HEK293 (cell line): ENCODE results near the gene GYG1.

ENCODE experiments used
- CTCF ChIA-PET: fragments of 350-600 bp; formaldehyde crosslinking; extraction: SDS; loops from one replicate; lab custom pipeline; 2021; ENCODE audit warnings: antibody characterized with exemption; lab: Yijun Ruan, JAX
- POLR2A ChIA-PET: fragments of 300-600 bp; formaldehyde crosslinking; extraction: SDS; loops from one replicate; lab custom pipeline; 2020; ENCODE audit warnings: antibody characterized with exemption, inconsistent platforms; lab: Yijun Ruan, JAX
- H3K27ac ChIP-seq: fragments of 200-500 bp; sonication (Bioruptor generic); 2 replicates; pipeline ENCODE4 v1.5.1; 2014; ENCODE audit warnings: low read depth, low read length, control low read depth, inconsistent platforms; ENCODE audit errors: extremely low read depth
- H3K36me3 ChIP-seq, 2 experiments: fragments of 200-500 bp in 1 of 2; sonication (Bioruptor generic) in 1 of 2; 1 replicate in 1 of 2; 2 replicates in 1 of 2; pipeline ENCODE4 v1.5.1; 2014 to 2017; ENCODE audit warnings: inconsistent platforms in 2 of 2, low read length in 2 of 2; ENCODE audit not compliant: control insufficient read depth in 2 of 2, insufficient read depth in 1 of 2
- H3K4me1 ChIP-seq: fragments of 200-500 bp; sonication (Bioruptor generic); 2 replicates; pipeline ENCODE4 v1.5.1; 2014; ENCODE audit warnings: mild to moderate bottlenecking, low read length, inconsistent platforms; ENCODE audit not compliant: control insufficient read depth, insufficient read depth
- H3K4me3 ChIP-seq: 2 replicates; pipeline ENCODE4 v1.5.1; 2011; ENCODE audit warnings: low read depth, mild to moderate bottlenecking, control low read depth, low read length, moderate library complexity
- H3K9me3 ChIP-seq: fragments of 200-500 bp; sonication (Bioruptor generic); 2 replicates; pipeline ENCODE4 v1.5.1; 2014; ENCODE audit warnings: low read depth, low read length, inconsistent platforms; ENCODE audit not compliant: control insufficient read depth, insufficient read depth
- AEBP2 ChIP-seq: fragments of 450-650 bp; formaldehyde crosslinking; IDR thresholded peaks from 2 replicates; pipeline ENCODE4 v1.5.1; 2016; ENCODE audit warnings: missing biosample characterization, missing genetic modification characterization, borderline replicate concordance
- BCL11B ChIP-seq: fragments of 450-650 bp; formaldehyde crosslinking; IDR thresholded peaks from 2 replicates; pipeline ENCODE4 v1.5.1; 2016; ENCODE audit warnings: low read depth, missing biosample characterization, missing genetic modification characterization
- ELK4 ChIP-seq: IDR thresholded peaks from 2 replicates; pipeline ENCODE4 v1.6.1; 2011; ENCODE audit warnings: mild to moderate bottlenecking, low read depth, low read length, borderline replicate concordance
- INSM2 ChIP-seq: fragments of 450-650 bp; formaldehyde crosslinking; IDR thresholded peaks from 2 replicates; pipeline ENCODE4 v1.5.1; 2016; ENCODE audit warnings: missing biosample characterization, missing genetic modification characterization
- REPIN1 ChIP-seq: fragments of 450-650 bp; formaldehyde crosslinking; IDR thresholded peaks from 2 replicates; pipeline ENCODE4 v1.5.1; 2017; ENCODE audit warnings: missing biosample characterization, missing genetic modification characterization, low read depth
- ZBTB7A ChIP-seq: fragments of 450-650 bp; formaldehyde crosslinking; IDR thresholded peaks from 2 replicates; pipeline ENCODE4 v1.5.1; 2016; ENCODE audit warnings: low read depth, missing biosample characterization, missing genetic modification characterization
- ZNF138 ChIP-seq: fragments of 450-650 bp; formaldehyde crosslinking; IDR thresholded peaks from 2 replicates; pipeline ENCODE4 v1.5.1; 2016; ENCODE audit warnings: missing biosample characterization, missing genetic modification characterization, borderline replicate concordance
- ZNF146 ChIP-seq: fragments of 450-650 bp; formaldehyde crosslinking; IDR thresholded peaks from 2 replicates; pipeline ENCODE4 v1.5.1; 2016; ENCODE audit warnings: missing biosample characterization, missing genetic modification characterization
- ZNF18 ChIP-seq: fragments of 450-650 bp; formaldehyde crosslinking; IDR thresholded peaks from 2 replicates; pipeline ENCODE4 v1.5.1; 2016; ENCODE audit warnings: missing biosample characterization, missing genetic modification characterization
- ZNF211 ChIP-seq: fragments of 450-650 bp; formaldehyde crosslinking; IDR thresholded peaks from 2 replicates; pipeline ENCODE4 v1.5.1; 2016; ENCODE audit warnings: low read depth, missing biosample characterization, missing genetic modification characterization
- ZNF248 ChIP-seq: fragments of 450-650 bp; formaldehyde crosslinking; IDR thresholded peaks from 2 replicates; pipeline ENCODE4 v1.5.1; 2017; ENCODE audit warnings: missing biosample characterization, missing genetic modification characterization
- ZNF280D ChIP-seq: fragments of 450-650 bp; formaldehyde crosslinking; IDR thresholded peaks from 2 replicates; pipeline ENCODE4 v1.5.1; 2016; ENCODE audit warnings: missing biosample characterization, missing genetic modification characterization
- ZNF335 ChIP-seq: fragments of 450-650 bp; formaldehyde crosslinking; conservative IDR thresholded peaks from 2 replicates; pipeline ENCODE4 v1.5.1; 2016; ENCODE audit warnings: missing biosample characterization, missing genetic modification characterization
- ZNF501 ChIP-seq: fragments of 450-650 bp; formaldehyde crosslinking; IDR thresholded peaks from 2 replicates; pipeline ENCODE4 v1.5.1; 2016; ENCODE audit warnings: missing biosample characterization, missing genetic modification characterization
- ZNF558 ChIP-seq: fragments of 450-650 bp; formaldehyde crosslinking; IDR thresholded peaks from 2 replicates; pipeline ENCODE4 v1.5.1; 2016; ENCODE audit warnings: missing biosample characterization, missing genetic modification characterization
- ZNF571 ChIP-seq: fragments of 450-650 bp; formaldehyde crosslinking; IDR thresholded peaks from 2 replicates; pipeline ENCODE4 v1.5.0; 2017; ENCODE audit warnings: missing biosample characterization, missing genetic modification characterization
- ZNF610 ChIP-seq: fragments of 450-650 bp; formaldehyde crosslinking; IDR thresholded peaks from 2 replicates; pipeline ENCODE4 v1.5.1; 2016; ENCODE audit warnings: missing biosample characterization, missing genetic modification characterization, borderline replicate concordance
- ZNF621 ChIP-seq: fragments of 450-650 bp; formaldehyde crosslinking; IDR thresholded peaks from 2 replicates; pipeline ENCODE4 v1.5.1; 2017; ENCODE audit warnings: missing biosample characterization, missing genetic modification characterization
- ZNF707 ChIP-seq: fragments of 450-650 bp; formaldehyde crosslinking; IDR thresholded peaks from 2 replicates; pipeline ENCODE4 v1.5.1; 2016; ENCODE audit warnings: missing biosample characterization, missing genetic modification characterization
- ZSCAN30 ChIP-seq: fragments of 450-650 bp; IDR thresholded peaks from 2 replicates; pipeline ENCODE4 v1.5.1; 2018; ENCODE audit warnings: missing biosample characterization, mild to moderate bottlenecking, missing genetic modification characterization, moderate library complexity
- TF ChIP-seq, protein P1 (sequence below): fragments of 450-650 bp; formaldehyde crosslinking; IDR thresholded peaks from 2 replicates; pipeline ENCODE4 v1.5.1; 2016; ENCODE audit warnings: missing biosample characterization, missing genetic modification characterization
- TF ChIP-seq, protein P2 (sequence below): fragments of 450-650 bp; formaldehyde crosslinking; IDR thresholded peaks from 2 replicates; pipeline ENCODE4 v1.5.1; 2016; ENCODE audit warnings: missing biosample characterization, missing genetic modification characterization

GYG1 gene

DNA sequence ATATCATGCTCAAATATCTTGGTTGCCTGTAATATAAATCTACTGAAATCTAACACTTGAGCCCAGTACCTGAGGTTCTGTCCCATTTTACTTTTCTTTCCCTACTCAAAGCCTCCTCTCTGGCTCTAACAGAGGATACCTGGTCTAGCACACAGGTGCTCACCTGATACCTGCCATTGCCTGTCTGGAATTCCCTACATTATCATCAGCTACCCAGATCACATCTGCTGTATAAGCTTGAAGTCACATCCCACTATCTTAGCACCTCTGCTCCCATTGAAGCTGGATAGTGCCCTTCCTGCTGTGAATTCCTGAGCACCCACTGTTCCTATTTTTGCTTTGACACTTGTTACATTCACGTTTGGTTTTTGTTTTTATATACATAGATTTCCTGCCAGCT lies 30.5 kb downstream of the GYG1 start (continued):
- TF ChIP-seq AEBP2 (tag by site-specific recombination) (no peak), ZNF335 (tag by site-specific recombination) (no peak), ZNF18 (tag by site-specific recombination) (no peak)

- H3K4me1 ChIP-seq, result no peaks in the 10 kb centered on the region
- ChIA-PET CTCF (interaction anchor here (0.6 kb wide), 1 partner anchor 162 kb away, joined by 3 read pairs; no protein-coding TSS in a partner anchor), POLR2A (no interaction called here)
- TF ChIP-seq ZNF211 (no peak), ZNF138 (tag by site-specific recombination) (no peak), ZNF280D (tag by site-specific recombination) (no peak), ZNF501 (tag by site-specific recombination) (no peak), ZBTB7A (tag by site-specific recombination) (no peak), ZNF707 (tag by site-specific recombination) (no peak), INSM2 (tag by site-specific recombination) (no peak), ZSCAN30 (tag by site-specific recombination) (no peak)
- no peak overlapping the region for H3K4me3 ChIP-seq
- H3K9me3 ChIP-seq, result no peaks in the 10 kb centered on the region
- H3K36me3 ChIP-seq, result peaks cover 0 to 81% of the 10 kb centered on the region in 2 experiments
- no peak overlapping the region for H3K27ac ChIP-seq
Observed at GRCh38 chr3:149023951-149024350, 32.6 kb downstream of the GYG1 start.

DNA sequence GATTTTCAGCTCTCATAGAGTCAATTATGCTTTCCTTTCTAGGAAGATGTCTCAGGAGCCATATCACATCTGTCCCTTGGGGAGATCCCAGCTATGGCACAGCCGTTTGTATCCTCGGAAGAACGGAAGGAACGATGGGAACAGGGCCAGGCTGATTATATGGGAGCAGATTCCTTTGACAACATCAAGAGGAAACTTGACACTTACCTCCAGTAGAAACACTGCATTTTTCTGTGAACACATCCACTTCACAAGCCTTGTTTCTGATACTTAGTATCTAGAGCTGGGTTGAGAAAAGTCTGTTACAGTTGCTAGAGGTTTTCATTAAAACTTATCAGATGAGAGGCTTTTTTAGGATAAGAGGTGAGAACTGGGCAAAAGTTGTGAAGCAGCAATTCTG lies 35.4 kb downstream of the GYG1 start:
- Histone ChIP-seq H3K4me1 (no peaks in the 10 kb centered on the region), H3K36me3 (peaks cover 2 to 85% of the 10 kb centered on the region in 2 experiments), H3K27ac (no peak overlapping the region), H3K9me3 (no peaks in the 10 kb centered on the region), H3K4me3 (no peak overlapping the region)
- CTCF ChIA-PET, result no interaction called here
- POLR2A ChIA-PET, result no interaction called here
- TF ChIP-seq ZNF621 (tag by site-specific recombination) (no peak), ZNF571 (no peak), BCL11B (tag by site-specific recombination) (no peak), ZNF558 (no peak), REPIN1 (tag by site-specific recombination) (no peak), ZNF610 (tag by site-specific recombination) (no peak), ZNF248 (tag by site-specific recombination) (no peak), ELK4 (no peak), ZNF146 (tag by site-specific recombination) (no peak)
- TF ChIP-seq, protein P1, sequence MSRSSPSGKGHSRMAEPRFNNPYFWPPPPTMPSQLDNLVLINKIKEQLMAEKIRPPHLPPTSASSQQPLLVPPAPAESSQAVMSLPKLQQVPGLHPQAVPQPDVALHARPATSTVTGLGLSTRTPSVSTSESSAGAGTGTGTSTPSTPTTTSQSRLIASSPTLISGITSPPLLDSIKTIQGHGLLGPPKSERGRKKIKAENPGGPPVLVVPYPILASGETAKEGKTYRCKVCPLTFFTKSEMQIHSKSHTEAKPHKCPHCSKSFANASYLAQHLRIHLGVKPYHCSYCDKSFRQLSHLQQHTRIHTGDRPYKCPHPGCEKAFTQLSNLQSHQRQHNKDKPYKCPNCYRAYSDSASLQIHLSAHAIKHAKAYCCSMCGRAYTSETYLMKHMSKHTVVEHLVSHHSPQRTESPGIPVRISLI (tag by site-specific recombination), result no peak
- TF ChIP-seq, protein P2, sequence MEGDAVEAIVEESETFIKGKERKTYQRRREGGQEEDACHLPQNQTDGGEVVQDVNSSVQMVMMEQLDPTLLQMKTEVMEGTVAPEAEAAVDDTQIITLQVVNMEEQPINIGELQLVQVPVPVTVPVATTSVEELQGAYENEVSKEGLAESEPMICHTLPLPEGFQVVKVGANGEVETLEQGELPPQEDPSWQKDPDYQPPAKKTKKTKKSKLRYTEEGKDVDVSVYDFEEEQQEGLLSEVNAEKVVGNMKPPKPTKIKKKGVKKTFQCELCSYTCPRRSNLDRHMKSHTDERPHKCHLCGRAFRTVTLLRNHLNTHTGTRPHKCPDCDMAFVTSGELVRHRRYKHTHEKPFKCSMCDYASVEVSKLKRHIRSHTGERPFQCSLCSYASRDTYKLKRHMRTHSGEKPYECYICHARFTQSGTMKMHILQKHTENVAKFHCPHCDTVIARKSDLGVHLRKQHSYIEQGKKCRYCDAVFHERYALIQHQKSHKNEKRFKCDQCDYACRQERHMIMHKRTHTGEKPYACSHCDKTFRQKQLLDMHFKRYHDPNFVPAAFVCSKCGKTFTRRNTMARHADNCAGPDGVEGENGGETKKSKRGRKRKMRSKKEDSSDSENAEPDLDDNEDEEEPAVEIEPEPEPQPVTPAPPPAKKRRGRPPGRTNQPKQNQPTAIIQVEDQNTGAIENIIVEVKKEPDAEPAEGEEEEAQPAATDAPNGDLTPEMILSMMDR (tag by site-specific recombination), result no peak
